ENCODE data around the gene IZUMO3.

DNA sequence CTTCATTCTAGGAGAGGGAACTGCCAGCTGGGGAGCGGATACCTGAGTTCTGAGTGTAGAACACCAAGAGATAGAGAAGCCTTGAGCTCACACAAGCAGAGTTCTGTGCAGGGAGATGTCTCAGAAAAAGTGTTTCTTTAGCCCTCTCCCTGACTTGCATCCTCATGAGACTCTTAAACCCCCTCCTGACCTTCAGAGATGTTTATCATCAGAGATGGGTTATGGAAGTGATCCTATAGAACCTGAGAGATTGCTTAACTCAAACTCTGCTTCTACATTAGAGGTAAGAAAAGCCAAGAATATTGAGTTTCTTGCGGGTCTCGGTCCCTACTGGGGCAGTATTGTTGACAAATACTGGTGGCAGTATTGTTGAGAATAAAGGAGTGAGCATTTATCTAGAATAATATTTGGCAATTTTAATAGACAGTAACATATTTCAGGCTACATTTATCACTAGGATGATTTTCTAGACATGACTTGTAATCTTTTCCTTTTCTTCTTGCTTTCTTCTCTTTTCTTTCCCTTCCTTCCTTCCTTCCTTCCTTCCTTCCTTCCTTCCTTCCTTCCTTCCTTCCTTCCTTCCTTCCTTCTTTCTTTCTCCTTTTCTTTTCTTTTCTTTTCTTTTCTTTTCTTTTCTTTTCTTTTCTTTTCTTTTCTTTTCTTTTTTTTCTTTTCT lies at the start of gene IZUMO3:
- TF ChIP-seq, protein P1, sequence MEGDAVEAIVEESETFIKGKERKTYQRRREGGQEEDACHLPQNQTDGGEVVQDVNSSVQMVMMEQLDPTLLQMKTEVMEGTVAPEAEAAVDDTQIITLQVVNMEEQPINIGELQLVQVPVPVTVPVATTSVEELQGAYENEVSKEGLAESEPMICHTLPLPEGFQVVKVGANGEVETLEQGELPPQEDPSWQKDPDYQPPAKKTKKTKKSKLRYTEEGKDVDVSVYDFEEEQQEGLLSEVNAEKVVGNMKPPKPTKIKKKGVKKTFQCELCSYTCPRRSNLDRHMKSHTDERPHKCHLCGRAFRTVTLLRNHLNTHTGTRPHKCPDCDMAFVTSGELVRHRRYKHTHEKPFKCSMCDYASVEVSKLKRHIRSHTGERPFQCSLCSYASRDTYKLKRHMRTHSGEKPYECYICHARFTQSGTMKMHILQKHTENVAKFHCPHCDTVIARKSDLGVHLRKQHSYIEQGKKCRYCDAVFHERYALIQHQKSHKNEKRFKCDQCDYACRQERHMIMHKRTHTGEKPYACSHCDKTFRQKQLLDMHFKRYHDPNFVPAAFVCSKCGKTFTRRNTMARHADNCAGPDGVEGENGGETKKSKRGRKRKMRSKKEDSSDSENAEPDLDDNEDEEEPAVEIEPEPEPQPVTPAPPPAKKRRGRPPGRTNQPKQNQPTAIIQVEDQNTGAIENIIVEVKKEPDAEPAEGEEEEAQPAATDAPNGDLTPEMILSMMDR (conservative IDR thresholded peaks at IDR 0.05 in 1 of 2, IDR thresholded peaks at IDR 0.05 in 1 of 2; ENCODE audit: extremely low read depth in 1 of 2, insufficient read depth in 1 of 2, low read depth in 1 of 2, low read length in 2 of 2) = no peak
- TF ChIP-seq EZH2 (IDR thresholded peaks at IDR 0.05; ENCODE audit: borderline replicate concordance, low read length) = no peak

Measured in mammary epithelial cell (primary cell).